ENCODE measurements around the gene PCDHGA3. TPM values are rescaled to one million over a fixed set of nuclear protein-coding genes. Genes with fewer than 3 reads are reported as not detected.
"Not testable (repeated sequence)": the region's sequence is repeated elsewhere in the genome, so short reads cannot be mapped to it uniquely, and the experiment has no call there.

PCDHGA3 gene
- total RNA-seq, 1 experiment from 2014 or later, result 1.3 TPM

GRCh38 chr5:141343953-141344463 is 379 bp downstream of the PCDHGA3 start:
- H3K4me3 Mint-ChIP-seq, result 0 out of 2 replicates have a peak overlapping the region, but pooled peaks have one; percentile 22
- TF ChIP-seq FOXJ3 (CRISPR knock-in tag; IDR thresholded peaks at IDR 0.05; ENCODE audit: borderline replicate concordance) (no peak), ELF4 (CRISPR knock-in tag; IDR thresholded peaks at IDR 0.05; ENCODE audit: low read depth) (no peak), GABPB1 (CRISPR knock-in tag; IDR thresholded peaks at IDR 0.05) (no peak), TEAD1 (CRISPR knock-in tag; IDR thresholded peaks at IDR 0.05) (no peak), NR1H2 (CRISPR knock-in tag; IDR thresholded peaks at IDR 0.05) (no peak), ZMAT4 (CRISPR knock-in tag; IDR thresholded peaks at IDR 0.05) (no peak), ZNF671 (CRISPR knock-in tag; IDR thresholded peaks at IDR 0.05) (no peak), SMAD4 (CRISPR knock-in tag; IDR thresholded peaks at IDR 0.05) (no peak), ZNF396 (CRISPR knock-in tag; IDR thresholded peaks at IDR 0.05; ENCODE audit: borderline replicate concordance) (no peak), CBFB (CRISPR knock-in tag; IDR thresholded peaks at IDR 0.05; ENCODE audit: low read depth) (no peak)
- ChIA-PET POLR2A (interaction anchor here (0.6 kb wide), 1 partner anchor 1022 kb away, joined by 3 read pairs; no protein-coding TSS in a partner anchor), CTCF (interaction anchor here (0.6 to 4.0 kb wide), 32 partner anchors 10 to 223 kb away, joined by 3 to 22 read pairs (median 4); partner anchors contain the start of genes PCDHB10, PCDHB11, PCDHB14 and PCDHB15)
- H3K27me3 Mint-ChIP-seq (ENCODE audit: low read depth), result no peaks in the 10 kb centered on the region
- H3K27ac Mint-ChIP-seq, result no peak overlapping the region
- H3K9me3 Mint-ChIP-seq, result peaks cover 57% of the 10 kb centered on the region
- no peak for DNase-seq (ENCODE audit: low spot score)
- H3K36me3 Mint-ChIP-seq, result peaks cover 51% of the 10 kb centered on the region
- H3K4me1 Mint-ChIP-seq, result peaks cover 2% of the 10 kb centered on the region; the same call in 1 of the 2 replicates
- no peak for ATAC-seq

GRCh38 chr5:141345327-141345726 is 1.7 kb downstream of the PCDHGA3 start:
- POLR2A ChIA-PET, result no interaction called here
- Mint-ChIP-seq H3K36me3 (peaks cover 45% of the 10 kb centered on the region), H3K27ac (no peak overlapping the region), H3K4me1 (peaks cover 4% of the 10 kb centered on the region), H3K27me3 (ENCODE audit: low read depth) (no peaks in the 10 kb centered on the region), H3K4me3 (no peak overlapping the region), H3K9me3 (peaks cover 47% of the 10 kb centered on the region)
- DNase-seq (ENCODE audit: low spot score), result no peak
- peak; percentile 25; the same call in 1 of the 2 replicates for ATAC-seq
- CTCF ChIA-PET, result interaction anchor here (0.7 to 4.0 kb wide), 5 partner anchors 68 to 163 kb away, joined by 4 to 22 read pairs (median 4); partner anchors contain the start of genes PCDHB10, PCDHB14, PCDHB15 and PCDHGA10
- TF ChIP-seq TEAD1 (CRISPR knock-in tag; IDR thresholded peaks at IDR 0.05) (no peak), NFATC4 (CRISPR knock-in tag; IDR thresholded peaks at IDR 0.05) (no peak), ZNF219 (CRISPR knock-in tag; IDR thresholded peaks at IDR 0.05; ENCODE audit: borderline replicate concordance) (no peak), RELA (CRISPR knock-in tag; IDR thresholded peaks at IDR 0.05; ENCODE audit: borderline replicate concordance) (no peak), FOXK1 (CRISPR knock-in tag; IDR thresholded peaks at IDR 0.05) (no peak), CDX4 (CRISPR knock-in tag; IDR thresholded peaks at IDR 0.05; ENCODE audit: borderline replicate concordance) (no peak)

- H3K36me3 Mint-ChIP-seq, result peaks cover 48% of the 10 kb centered on the region
- H3K27ac Mint-ChIP-seq; DNase-seq (ENCODE audit: low spot score); ATAC-seq; H3K4me3 Mint-ChIP-seq; H3K27me3 Mint-ChIP-seq (ENCODE audit: low read depth); H3K4me1 Mint-ChIP-seq; POLR2A ChIA-PET: not testable (repeated sequence)
- CTCF ChIA-PET, result interaction anchor here (0.7 to 4.0 kb wide), 3 partner anchors 67 to 123 kb away, joined by 4 to 22 read pairs (median 8); partner anchors contain the start of genes PCDHB14, PCDHB15 and PCDHGA10
- H3K9me3 Mint-ChIP-seq, result peaks cover 49% of the 10 kb centered on the region
Observed at GRCh38 chr5:141346017-141346416, 2.4 kb downstream of the PCDHGA3 start.

GRCh38 chr5:141349917-141350619 is 6.4 kb downstream of the PCDHGA3 start, which contains the start of gene PCDHGB1:
PCDHGB1 (plus strand) TSS chr5:141350099; CDS start chr5:141350261, 162 bp downstream.
- Mint-ChIP-seq H3K4me1 (peaks cover 2% of the 10 kb centered on the region), H3K4me3 (peak within 1 kb of the TSS; percentile 72), H3K27me3 (ENCODE audit: low read depth) (peaks cover 3% of the 10 kb centered on the region), H3K36me3 (peaks cover 54% of the 10 kb centered on the region), H3K27ac (peak within 1 kb of the TSS; percentile 47; the same call in 1 of the 2 replicates), H3K9me3 (peaks cover 52% of the 10 kb centered on the region)
- POLR2A ChIA-PET, result interaction anchor here (0.6 kb wide), 1 partner anchor 286 kb away, joined by 3 read pairs; no protein-coding TSS in a partner anchor
- CTCF ChIA-PET, result interaction anchor here (0.7 to 3.7 kb wide), 45 partner anchors 8 to 269 kb away, joined by 3 to 27 read pairs (median 6); partner anchors contain the start of genes DIAPH1, PCDHB10, PCDHB11 and PCDHB13
- TF ChIP-seq SP1 (CRISPR knock-in tag; conservative IDR thresholded peaks at IDR 0.05), result 0 out of 2 replicates have a peak, but pooled peaks have one; percentile 25
- TF ChIP-seq KAT7 (CRISPR knock-in tag; IDR thresholded peaks at IDR 0.05; ENCODE audit: borderline replicate concordance), result no peak
- TF ChIP-seq CTCF (IDR thresholded peaks at IDR 0.05), result peak; percentile 50
- ATAC-seq, result peak; percentile 96
- DNase-seq (ENCODE audit: low spot score), result peak; percentile 86
